Gastrocnemius medialis (tissue), 4 donors: ENCODE results near the gene CAMK2D. TPM values are rescaled to one million over a fixed set of nuclear protein-coding genes. Genes with fewer than 3 reads are reported as not detected.

Experiments used
- ATAC-seq, 2 donors: fragments of 150-250 bp; one replicate each; pipeline ENCODE4 v1.9.1; 2016
- DNase-seq, 2 donors: peaks; one replicate each; pipeline ENCODE4 v3.0.0-alpha.2; 2019
- H3K27ac ChIP-seq, 4 donors: fragments of 200-600 bp; sonication (generic); 1 replicate in 1 of 4; 2 replicates in 3 of 4; pipeline ENCODE4 v1.5.1; 2016 to 2018; ENCODE audit warnings: mild to moderate bottlenecking in 2 of 4, moderate library complexity in 1 of 4
- H3K27me3 ChIP-seq, 3 donors: fragments of 200-600 bp; sonication (generic) in 2 of 3; 1 replicate in 1 of 3; 2 replicates in 2 of 3; pipeline versions ENCODE4 v1.5.1 to v1.6.0; 2016 to 2019; ENCODE audit warnings: mild to moderate bottlenecking in 1 of 3, moderate library complexity in 1 of 3
- H3K36me3 ChIP-seq, 2 donors: fragments of 200-600 bp; sonication (generic) in 1 of 2; one replicate each; pipeline ENCODE4 v1.5.1; 2017 to 2018
- H3K4me1 ChIP-seq, 2 donors: fragments of 200-600 bp; sonication (generic) in 1 of 2; one replicate each; pipeline ENCODE4 v1.5.1; 2016 to 2017; ENCODE audit warnings: mild to moderate bottlenecking in 2 of 2
- H3K4me3 ChIP-seq, 4 donors: fragments of 200-600 bp; sonication (generic) in 3 of 4; 1 replicate in 1 of 4; 2 replicates in 3 of 4; pipeline ENCODE4 v1.5.1; 2016 to 2019; ENCODE audit warnings: mild to moderate bottlenecking in 2 of 4
- H3K9me3 ChIP-seq, 3 donors: fragments of 200-600 bp; sonication (generic) in 2 of 3; 1 replicate in 1 of 3; 2 replicates in 2 of 3; pipeline ENCODE4 v1.5.1; 2016 to 2019
- CTCF ChIP-seq, 5 experiments: fragments of 450-650 bp in 3 of 5; fragments of 200-600 bp in 2 of 5; sonication (generic) in 2 of 5; IDR thresholded peaks in 4 of 5; conservative IDR thresholded peaks in 1 of 5; 1 replicate in 4 of 5; 2 replicates in 1 of 5; pipeline ENCODE4 v1.5.1; 2016 to 2019; ENCODE audit warnings: antibody characterized with exemption in 5 of 5, mild to moderate bottlenecking in 3 of 5, moderate library complexity in 3 of 5
- POLR2A ChIP-seq, 2 donors: fragments of 450-650 bp; IDR thresholded peaks; one replicate each; pipeline ENCODE4 v1.6.1; 2017; ENCODE audit warnings: antibody characterized with exemption in 2 of 2, mild to moderate bottlenecking in 2 of 2, moderate library complexity in 2 of 2
- in situ Hi-C, 4 donors: fragments of 200-750 bp; cut with MboI; loops; one replicate each; pipeline versions ENCODE4 v1.15.0 to v1.8.0; 2017; ENCODE audit warnings: low sequenced_read_pairs in 4 of 4
- intact Hi-C: fragments of 100-400 bp; cut with DNase I; formaldehyde crosslinking; loops from one replicate; pipeline ENCODE4 v1.15.1; 2023; ENCODE audit warnings: low total_unique reads
- total RNA-seq, 4 donors: library from RNA; depleted of rRNA; stranded (reverse); fragments of >200 nt; gene quantifications; one replicate each; pipeline versions ENCODE4 v1.1.0 to v1.2.3, GENCODE V29; 2016

CAMK2D gene
- total RNA-seq, 4 donors from 2014 or later: 73.2 to 149 (median 119) TPM

GRCh38 chr4:113732967-113733527 lies 28.5 kb downstream of the CAMK2D start:
- Histone ChIP-seq H3K4me1 (peaks cover 20 to 35% of the 10 kb centered on the region in 2 donors), H3K27me3 (no peaks in the 10 kb centered on the region), H3K9me3 (no peaks in the 10 kb centered on the region), H3K36me3 (no peaks in the 10 kb centered on the region), H3K27ac (peak overlapping the region in 2 of 4 donors; percentile 6 to 10), H3K4me3 (no peak overlapping the region)
- DNase-seq (no peak), ATAC-seq (no peak)
- in situ Hi-C loops (no loop called here), intact Hi-C loops (no loop called here)
- TF ChIP-seq POLR2A (IDR thresholded peaks at IDR 0.05): no peak

GRCh38 chr4:113730467-113731216 lies 30.9 kb downstream of the CAMK2D start:
- intact Hi-C loops: no loop called here
- ATAC-seq: no peak
- Histone ChIP-seq H3K4me3 (no peak overlapping the region), H3K4me1 (peaks cover 20 to 48% of the 10 kb centered on the region in 2 donors), H3K27ac (no peak overlapping the region), H3K36me3 (no peaks in the 10 kb centered on the region), H3K27me3 (no peaks in the 10 kb centered on the region), H3K9me3 (no peaks in the 10 kb centered on the region)
- TF ChIP-seq POLR2A (IDR thresholded peaks at IDR 0.05) (no peak), CTCF (IDR thresholded peaks at IDR 0.05 in 4 of 5, conservative IDR thresholded peaks at IDR 0.05 in 1 of 5) (no peak)
- DNase-seq: no peak
- in situ Hi-C loops: no loop called here

GRCh38 chr4:113727802-113728201 lies 33.7 kb downstream of the CAMK2D start:
- H3K9me3 ChIP-seq: no peaks in the 10 kb centered on the region
- H3K4me3 ChIP-seq: no peak overlapping the region
- intact Hi-C loops (no loop called here), in situ Hi-C loops (no loop called here)
- no peaks in the 10 kb centered on the region for H3K36me3 ChIP-seq
- TF ChIP-seq POLR2A (IDR thresholded peaks at IDR 0.05): no peak
- H3K4me1 ChIP-seq: peaks cover 4 to 32% of the 10 kb centered on the region in 2 donors
- H3K27me3 ChIP-seq: no peaks in the 10 kb centered on the region
- ATAC-seq (no peak), DNase-seq (no peak)
- H3K27ac ChIP-seq: no peak overlapping the region

- intact Hi-C loops: no loop called here
- DNase-seq (no peak), ATAC-seq (no peak)
- Histone ChIP-seq H3K4me3 (no peak overlapping the region), H3K27ac (no peak overlapping the region), H3K4me1 (peaks cover 4 to 34% of the 10 kb centered on the region in 2 donors), H3K36me3 (no peaks in the 10 kb centered on the region), H3K27me3 (no peaks in the 10 kb centered on the region), H3K9me3 (no peaks in the 10 kb centered on the region)
- in situ Hi-C loops: no loop called here
- TF ChIP-seq POLR2A (IDR thresholded peaks at IDR 0.05): no peak
- no peak for TF ChIP-seq CTCF (IDR thresholded peaks at IDR 0.05 in 4 of 5, conservative IDR thresholded peaks at IDR 0.05 in 1 of 5)
These were observed 35.6 kb downstream of the CAMK2D start for GRCh38 chr4:113725963-113726362.

GRCh38 chr4:113718252-113718651 lies 43.3 kb downstream of the CAMK2D start:
- ATAC-seq: no peak
- no peak overlapping the region for H3K27ac ChIP-seq
- H3K27me3 ChIP-seq: no peaks in the 10 kb centered on the region
- H3K4me1 ChIP-seq: peaks cover 7 to 17% of the 10 kb centered on the region in 2 donors
- no peak for DNase-seq
- intact Hi-C loops: no loop called here
- H3K9me3 ChIP-seq: no peaks in the 10 kb centered on the region
- in situ Hi-C loops: no loop called here
- TF ChIP-seq POLR2A (IDR thresholded peaks at IDR 0.05): no peak
- TF ChIP-seq CTCF (IDR thresholded peaks at IDR 0.05 in 4 of 5, conservative IDR thresholded peaks at IDR 0.05 in 1 of 5): no peak
- H3K36me3 ChIP-seq: no peaks in the 10 kb centered on the region
- H3K4me3 ChIP-seq: no peak overlapping the region
